Right forelimb (tissue), 1 donor: ENCODE data around the gene UST.
"Not testable (repeated sequence)": the region's sequence is repeated elsewhere in the genome, so short reads cannot be mapped to it uniquely, and the experiment has no call there.

Experiments used
- DNase-seq: peaks from one replicate; pipeline ENCODE4 v3.0.0-alpha.2; 2018

The UST gene

GRCh38 chr6:148907573-148907972 is 160.7 kb downstream of the UST start:
- no peak for DNase-seq

GRCh38 chr6:148912252-148912651 is 165.4 kb downstream of the UST start:
- DNase-seq = no peak

- no peak for DNase-seq
Observed at GRCh38 chr6:148915810-148916209, 169.0 kb downstream of the UST start.

- DNase-seq = not testable (repeated sequence)
Observed at GRCh38 chr6:148916485-148916884, 169.7 kb downstream of the UST start.

- no peak for DNase-seq
Observed at GRCh38 chr6:148924226-148925012, 177.6 kb downstream of the UST start.

- DNase-seq = no peak
Observed at GRCh38 chr6:148925701-148926100, 178.9 kb downstream of the UST start.

- DNase-seq = no peak
Observed at GRCh38 chr6:148926478-148926877, 179.6 kb downstream of the UST start.

- no peak for DNase-seq
Observed at GRCh38 chr6:148927586-148927985, 180.8 kb downstream of the UST start.

- no peak for DNase-seq
Observed at GRCh38 chr6:148928811-148929210, 182.0 kb downstream of the UST start.

GRCh38 chr6:148932208-148932607 is 185.4 kb downstream of the UST start:
- DNase-seq = no peak

- no peak for DNase-seq
Observed at GRCh38 chr6:148932731-148933130, 185.9 kb downstream of the UST start.

GRCh38 chr6:148934539-148934938 is 187.7 kb downstream of the UST start:
- DNase-seq = no peak

- no peak for DNase-seq
Observed at GRCh38 chr6:148934961-148935360, 188.1 kb downstream of the UST start.

GRCh38 chr6:148935705-148936435 is 189.0 kb downstream of the UST start:
- DNase-seq = no peak

GRCh38 chr6:148943451-148943850 is 196.6 kb downstream of the UST start:
- no peak for DNase-seq

- no peak for DNase-seq
Observed at GRCh38 chr6:148944608-148945007, 197.8 kb downstream of the UST start.

- DNase-seq = no peak
Observed at GRCh38 chr6:148945301-148946021, 198.6 kb downstream of the UST start.

GRCh38 chr6:148947621-148948444 is 201.0 kb downstream of the UST start:
- DNase-seq = peak; percentile 88

GRCh38 chr6:148951662-148952061 is 204.8 kb downstream of the UST start:
- no peak for DNase-seq

GRCh38 chr6:148952147-148953035 is 205.6 kb downstream of the UST start:
- DNase-seq = no peak

- DNase-seq = no peak
Observed at GRCh38 chr6:148954461-148954860, 207.6 kb downstream of the UST start.

GRCh38 chr6:148954934-148955333 is 208.1 kb downstream of the UST start:
- DNase-seq = no peak
